SK-N-SH (cell line): Measurements from ENCODE around the gene ABR. TPM values are rescaled to one million over a fixed set of nuclear protein-coding genes. Genes with fewer than 3 reads are reported as not detected.

Experiments used
- CTCF ChIA-PET: fragments of 300-600, 350-600 bp; formaldehyde crosslinking; extraction: SDS; loops from one replicate; lab custom pipeline; 2021; lab: Yijun Ruan, JAX
- POLR2A ChIA-PET: fragments of 350-600 bp; sonication (Branson Sonifier 250); formaldehyde crosslinking; extraction: SDS; loops from one replicate; lab custom pipeline; 2020; ENCODE audit warnings: antibody characterized with exemption, inconsistent platforms; lab: Yijun Ruan, JAX
- DNase-seq: peaks from one replicate; pipeline ENCODE4 v3.0.0; 2012
- H2AFZ ChIP-seq: fragments of 200-600 bp; sonication (generic); 2 replicates; pipeline ENCODE4 v1.8.1; 2016; ENCODE audit warnings: antibody characterized with exemption, mild to moderate bottlenecking, low read depth
- H3F3A ChIP-seq: fragments of 200-600 bp; sonication (generic); replicated peaks from 2 replicates; pipeline ENCODE3; 2016; ENCODE audit warnings: antibody characterized with exemption, mild to moderate bottlenecking; ENCODE audit not compliant: insufficient read depth
- H3K27ac ChIP-seq, 2 experiments: fragments of 200-500 bp in 1 of 2; fragments of 200-600 bp in 1 of 2; sonication (Bioruptor generic) in 1 of 2; sonication (generic), shearing (Covaris generic) in 1 of 2; 2 replicates each; pipeline versions ENCODE4 v1.5.1 to v1.6.1; 2014 to 2016; ENCODE audit warnings: low read depth in 2 of 2, inconsistent platforms in 1 of 2, low read length in 1 of 2, mild to moderate bottlenecking in 1 of 2, mixed read lengths in 1 of 2
- H3K27me3 ChIP-seq: fragments of 200-600 bp; sonication (generic), shearing (Covaris generic); 2 replicates; pipeline ENCODE4 v1.6.1; 2016; ENCODE audit warnings: mixed run types; ENCODE audit not compliant: insufficient read depth
- H3K36me3 ChIP-seq, 2 experiments: fragments of 200-500 bp in 1 of 2; fragments of 200-600 bp in 1 of 2; sonication (Bioruptor generic) in 1 of 2; sonication (generic) in 1 of 2; replicated peaks in 1 of 2; 2 replicates each; pipeline versions ENCODE3 to v1.5.1; 2014 to 2016; ENCODE audit warnings: low read length in 1 of 2, mild to moderate bottlenecking in 1 of 2; ENCODE audit not compliant: insufficient read depth in 2 of 2, control insufficient read depth in 1 of 2
- H3K4me1 ChIP-seq, 2 experiments: fragments of 200-500 bp in 1 of 2; fragments of 200-600 bp in 1 of 2; sonication (Bioruptor generic) in 1 of 2; sonication (generic), shearing (Covaris generic) in 1 of 2; 2 replicates each; pipeline versions ENCODE4 v1.5.1 to v1.6.1; 2014 to 2016; ENCODE audit warnings: low read depth in 1 of 2, low read length in 1 of 2, mixed run types in 1 of 2; ENCODE audit not compliant: insufficient read depth in 2 of 2, control insufficient read depth in 1 of 2
- H3K4me2 ChIP-seq: fragments of 200-600 bp; sonication (generic), shearing (Covaris generic); 2 replicates; pipeline ENCODE4 v1.6.1; 2017; ENCODE audit warnings: mixed run types
- H3K4me3 ChIP-seq, 2 experiments: fragments of 200-500 bp in 1 of 2; fragments of 200-600 bp in 1 of 2; sonication (Bioruptor generic) in 1 of 2; sonication (generic), shearing (Covaris generic) in 1 of 2; 2 replicates each; pipeline versions ENCODE4 v1.5.1 to v1.8.1; 2014 to 2016; ENCODE audit warnings: low read depth in 2 of 2, inconsistent platforms in 1 of 2, low read length in 1 of 2, mild to moderate bottlenecking in 1 of 2, mixed read lengths in 1 of 2, moderate library complexity in 1 of 2
- H3K79me2 ChIP-seq: fragments of 200-600 bp; sonication (generic); 2 replicates; pipeline ENCODE4 v1.8.1; 2017; ENCODE audit warnings: mild to moderate bottlenecking; ENCODE audit not compliant: insufficient read depth
- H3K9ac ChIP-seq: fragments of 200-600 bp; sonication (generic); 2 replicates; pipeline ENCODE4 v1.6.1; 2017; ENCODE audit warnings: mixed run types
- H3K9me2 ChIP-seq: fragments of 200-600 bp; sonication (generic); 2 replicates; pipeline ENCODE4 v1.6.1; 2017; ENCODE audit warnings: mixed run types
- H3K9me3 ChIP-seq: fragments of 200-600 bp; sonication (generic); 2 replicates; pipeline ENCODE4 v1.6.1; 2017; ENCODE audit warnings: mixed run types, mild to moderate bottlenecking, moderate library complexity
- H4K20me1 ChIP-seq: fragments of 200-600 bp; sonication (generic); 2 replicates; pipeline ENCODE4 v1.6.1; 2017; ENCODE audit warnings: mild to moderate bottlenecking, mixed run types; ENCODE audit not compliant: insufficient read depth
- CTCF ChIP-seq: fragments of 200-600 bp; sonication (generic); IDR thresholded peaks from 2 replicates; pipeline ENCODE4 v1.6.1; 2017; ENCODE audit warnings: antibody characterized with exemption, mild to moderate bottlenecking, moderate library complexity
- ELF1 ChIP-seq: IDR thresholded peaks from 2 replicates; pipeline ENCODE4 v1.4.0; 2012
- EP300 ChIP-seq, 2 experiments: IDR thresholded peaks; 2 replicates each; pipeline versions ENCODE4 v1.4.0 to v1.6.1; 2012; ENCODE audit warnings: borderline replicate concordance in 1 of 2, low read depth in 1 of 2, low read length in 1 of 2
- FOXM1 ChIP-seq: IDR thresholded peaks from 2 replicates; pipeline ENCODE4 v1.4.0; 2012; ENCODE audit warnings: low read depth, mild to moderate bottlenecking
- MAX ChIP-seq: IDR thresholded peaks from 2 replicates; pipeline ENCODE4 v1.4.0; 2012; ENCODE audit warnings: low read depth
- NFIC ChIP-seq: IDR thresholded peaks from 2 replicates; pipeline ENCODE4 v1.4.0; 2012; ENCODE audit warnings: borderline replicate concordance
- PBX3 ChIP-seq: IDR thresholded peaks from 2 replicates; pipeline ENCODE4; 2012
- RAD21 ChIP-seq: IDR thresholded peaks from 2 replicates; pipeline ENCODE4 v1.6.1; 2012; ENCODE audit warnings: mild to moderate bottlenecking, low read length
- RCOR1 ChIP-seq: fragments of 150-350 bp; IDR thresholded peaks from 2 replicates; pipeline ENCODE4 v1.6.1; 2017; ENCODE audit warnings: antibody characterized with exemption, low read length
- REST ChIP-seq: IDR thresholded peaks from 2 replicates; pipeline ENCODE4 v1.6.1; 2012; ENCODE audit warnings: mild to moderate bottlenecking, low read depth, low read length, moderate library complexity
- SIN3A ChIP-seq: IDR thresholded peaks from 2 replicates; pipeline ENCODE4 v1.6.1; 2012; ENCODE audit warnings: low read depth, mild to moderate bottlenecking, low read length, moderate library complexity, borderline replicate concordance
- SMC3 ChIP-seq: IDR thresholded peaks from 2 replicates; pipeline ENCODE4 v1.6.1; 2012; ENCODE audit warnings: low read depth, low read length, improper control_type of control experiment
- TCF12 ChIP-seq: IDR thresholded peaks from 2 replicates; pipeline ENCODE4 v1.4.0; 2012
- YY1 ChIP-seq: IDR thresholded peaks from 2 replicates; pipeline ENCODE4 v1.4.0; 2012; ENCODE audit warnings: low read depth, mild to moderate bottlenecking
- WGBS: methylation state at CpG from one replicate; pipeline ENCODE4 v1.1.6; 2017; ENCODE audit warnings: low lambda C conversion rate; 5-methylcytosine and 5-hydroxymethylcytosine counted together
- polyA plus RNA-seq, 3 experiments: library from polyadenylated mRNA; depleted of rRNA; stranded (reverse); fragments of >200 nt; gene quantifications; 2 replicates each; pipeline ENCODE4 v1.2.3, GENCODE V29; 2012
- TF ChIP-seq, protein P1 (sequence below): fragments of 150-350 bp; IDR thresholded peaks from 2 replicates; pipeline ENCODE4 v1.6.1; 2017; ENCODE audit warnings: antibody characterized with exemption, low read length, low read depth, borderline replicate concordance
- TF ChIP-seq, protein P2 (sequence below): IDR thresholded peaks from 2 replicates; pipeline ENCODE4 v1.4.0; 2012; ENCODE audit warnings: low read depth, borderline replicate concordance

The ABR gene
- polyA plus RNA-seq, 1 of the 3 experiments (the other 2 are of a cell fraction), result 117 TPM

- 15% methylated on average over 18 of the region's 94 CpGs for WGBS
- ChIA-PET CTCF (interaction anchor here (0.6 to 5.1 kb wide), 30 partner anchors 10 to 568 kb away, joined by 3 to 155 read pairs (median 5); partner anchors contain the start of genes GLOD4, MRM3, RFLNB and TIMM22), POLR2A (interaction anchor here (0.6 to 1.3 kb wide), 5 partner anchors 29 to 198 kb away, joined by 3 to 8 read pairs (median 4); partner anchors contain the start of genes GLOD4 and MRM3)
- H3K36me3 ChIP-seq, result no peaks in the 10 kb centered on the region
- H2AFZ ChIP-seq, result peak within 1 kb of the TSS; percentile 95
- H3K9me2 ChIP-seq, result no peaks in the 10 kb centered on the region
- H3K27ac ChIP-seq, result peak within 1 kb of the TSS; percentile 32 to 65; a peak in 3 of 4 replicates
- DNase-seq, result peak; percentile 99
- H3F3A ChIP-seq, result peaks cover 3% of the 10 kb centered on the region
- peak; percentile 34; the same call in 1 of the 2 replicates for TF ChIP-seq CTCF
- peak; percentile 17; the same call in 1 of the 2 replicates for TF ChIP-seq RAD21
- no peak for TF ChIP-seq RCOR1
- peak within 1 kb of the TSS; percentile 69 to 71 for H3K4me3 ChIP-seq
- H3K9ac ChIP-seq, result peak within 1 kb of the TSS; percentile 59; the same call in 1 of the 2 replicates
- no peaks in the 10 kb centered on the region for H3K9me3 ChIP-seq
- peaks cover 26% of the 10 kb centered on the region for H3K27me3 ChIP-seq
- peaks cover 40% of the 10 kb centered on the region for H3K79me2 ChIP-seq
- H3K4me1 ChIP-seq, result peaks cover 0 to 16% of the 10 kb centered on the region in 2 experiments; a peak in 2 of 4 replicates
- H3K4me2 ChIP-seq, result peak within 1 kb of the TSS; percentile 79
- H4K20me1 ChIP-seq, result peaks cover 22% of the 10 kb centered on the region
Observed at GRCh38 chr17:979539-980405, 200.0 kb downstream of the ABR start, which contains the start of gene NXN. TSS of gene NXN (minus strand) at chr17:979776.

GRCh38 chr17:979212-979538, 200.6 kb downstream of the ABR start:
- H3K4me3 ChIP-seq, result peak overlapping the region; percentile 62 to 69; a peak in 3 of 4 replicates
- peaks cover 40% of the 10 kb centered on the region for H3K79me2 ChIP-seq
- H3K4me2 ChIP-seq, result peak overlapping the region; percentile 52; the same call in 1 of the 2 replicates
- ChIA-PET POLR2A (interaction anchor here (0.6 to 1.3 kb wide), 4 partner anchors 28 to 197 kb away, joined by 3 to 4 read pairs (median 4); partner anchors contain the start of gene GLOD4), CTCF (interaction anchor here (0.6 to 5.1 kb wide), 12 partner anchors 12 to 567 kb away, joined by 3 to 155 read pairs (median 6); partner anchors contain the start of genes GLOD4, MRM3 and TIMM22)
- H3K36me3 ChIP-seq, result no peaks in the 10 kb centered on the region
- DNase-seq, result no peak
- peaks cover 0 to 16% of the 10 kb centered on the region in 2 experiments; a peak in 2 of 4 replicates for H3K4me1 ChIP-seq
- H2AFZ ChIP-seq, result no peak overlapping the region; the same call in 1 of the 2 replicates
- no peak overlapping the region for H3K9ac ChIP-seq
- H4K20me1 ChIP-seq, result peaks cover 22% of the 10 kb centered on the region
- peaks cover 3% of the 10 kb centered on the region for H3F3A ChIP-seq
- peak overlapping the region in 1 of 2 experiments; percentile 65; a peak in 2 of 4 replicates for H3K27ac ChIP-seq
- peaks cover 26% of the 10 kb centered on the region for H3K27me3 ChIP-seq
- no peaks in the 10 kb centered on the region for H3K9me2 ChIP-seq
- WGBS, result 4% methylated on average over 5 of the region's 42 CpGs
- H3K9me3 ChIP-seq, result no peaks in the 10 kb centered on the region
- TF ChIP-seq, protein P1, sequence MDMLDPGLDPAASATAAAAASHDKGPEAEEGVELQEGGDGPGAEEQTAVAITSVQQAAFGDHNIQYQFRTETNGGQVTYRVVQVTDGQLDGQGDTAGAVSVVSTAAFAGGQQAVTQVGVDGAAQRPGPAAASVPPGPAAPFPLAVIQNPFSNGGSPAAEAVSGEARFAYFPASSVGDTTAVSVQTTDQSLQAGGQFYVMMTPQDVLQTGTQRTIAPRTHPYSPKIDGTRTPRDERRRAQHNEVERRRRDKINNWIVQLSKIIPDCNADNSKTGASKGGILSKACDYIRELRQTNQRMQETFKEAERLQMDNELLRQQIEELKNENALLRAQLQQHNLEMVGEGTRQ, result no peak
- TF ChIP-seq RAD21 (no peak), SIN3A (no peak), SMC3 (no peak), REST (no peak), MAX (no peak), FOXM1 (no peak), YY1 (no peak), TCF12 (no peak), EP300 (IDR thresholded peaks at IDR 0.05; ENCODE audit: borderline replicate concordance in 1 of 2, low read depth in 1 of 2, low read length in 1 of 2) (no peak), PBX3 (no peak), NFIC (no peak), ELF1 (no peak)
- TF ChIP-seq, protein P2, sequence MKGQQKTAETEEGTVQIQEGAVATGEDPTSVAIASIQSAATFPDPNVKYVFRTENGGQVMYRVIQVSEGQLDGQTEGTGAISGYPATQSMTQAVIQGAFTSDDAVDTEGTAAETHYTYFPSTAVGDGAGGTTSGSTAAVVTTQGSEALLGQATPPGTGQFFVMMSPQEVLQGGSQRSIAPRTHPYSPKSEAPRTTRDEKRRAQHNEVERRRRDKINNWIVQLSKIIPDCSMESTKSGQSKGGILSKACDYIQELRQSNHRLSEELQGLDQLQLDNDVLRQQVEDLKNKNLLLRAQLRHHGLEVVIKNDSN, result no peak
